Gastrocnemius medialis (tissue), 4 donors: Measurements from ENCODE around the gene COQ3. TPM values are rescaled to one million over a fixed set of nuclear protein-coding genes. Genes with fewer than 3 reads are reported as not detected.
A peak's percentile ranks its signal among the peaks of the same experiment; 100 is the strongest.

Experiments used
- ATAC-seq, 2 donors: fragments of 150-250 bp; one replicate each; pipeline ENCODE4 v1.9.1; 2016
- DNase-seq, 2 donors: peaks; one replicate each; pipeline ENCODE4 v3.0.0-alpha.2; 2019
- H3K27ac ChIP-seq, 4 donors: fragments of 200-600 bp; sonication (generic); 1 replicate in 1 of 4; 2 replicates in 3 of 4; pipeline ENCODE4 v1.5.1; 2016 to 2018; ENCODE audit warnings: mild to moderate bottlenecking in 2 of 4, moderate library complexity in 1 of 4
- H3K27me3 ChIP-seq, 3 donors: fragments of 200-600 bp; sonication (generic) in 2 of 3; 1 replicate in 1 of 3; 2 replicates in 2 of 3; pipeline versions ENCODE4 v1.5.1 to v1.6.0; 2016 to 2019; ENCODE audit warnings: mild to moderate bottlenecking in 1 of 3, moderate library complexity in 1 of 3
- H3K36me3 ChIP-seq, 2 donors: fragments of 200-600 bp; sonication (generic) in 1 of 2; one replicate each; pipeline ENCODE4 v1.5.1; 2017 to 2018
- H3K4me1 ChIP-seq, 2 donors: fragments of 200-600 bp; sonication (generic) in 1 of 2; one replicate each; pipeline ENCODE4 v1.5.1; 2016 to 2017; ENCODE audit warnings: mild to moderate bottlenecking in 2 of 2
- H3K4me3 ChIP-seq, 4 donors: fragments of 200-600 bp; sonication (generic) in 3 of 4; 1 replicate in 1 of 4; 2 replicates in 3 of 4; pipeline ENCODE4 v1.5.1; 2016 to 2019; ENCODE audit warnings: mild to moderate bottlenecking in 2 of 4
- H3K9me3 ChIP-seq, 3 donors: fragments of 200-600 bp; sonication (generic) in 2 of 3; 1 replicate in 1 of 3; 2 replicates in 2 of 3; pipeline ENCODE4 v1.5.1; 2016 to 2019
- POLR2A ChIP-seq, 2 donors: fragments of 450-650 bp; IDR thresholded peaks; one replicate each; pipeline ENCODE4 v1.6.1; 2017; ENCODE audit warnings: antibody characterized with exemption in 2 of 2, mild to moderate bottlenecking in 2 of 2, moderate library complexity in 2 of 2
- in situ Hi-C, 4 donors: fragments of 200-750 bp; cut with MboI; loops; one replicate each; pipeline versions ENCODE4 v1.15.0 to v1.8.0; 2017; ENCODE audit warnings: low sequenced_read_pairs in 4 of 4
- intact Hi-C: fragments of 100-400 bp; cut with DNase I; formaldehyde crosslinking; loops from one replicate; pipeline ENCODE4 v1.15.1; 2023; ENCODE audit warnings: low total_unique reads
- total RNA-seq, 4 donors: library from RNA; depleted of rRNA; stranded (reverse); fragments of >200 nt; gene quantifications; one replicate each; pipeline versions ENCODE4 v1.1.0 to v1.2.3, GENCODE V29; 2016
- TF ChIP-seq, protein P1 (sequence below), 5 experiments: fragments of 450-650 bp in 3 of 5; fragments of 200-600 bp in 2 of 5; sonication (generic) in 2 of 5; IDR thresholded peaks in 4 of 5; conservative IDR thresholded peaks in 1 of 5; 1 replicate in 4 of 5; 2 replicates in 1 of 5; pipeline ENCODE4 v1.5.1; 2016 to 2019; ENCODE audit warnings: antibody characterized with exemption in 5 of 5, mild to moderate bottlenecking in 3 of 5, moderate library complexity in 3 of 5

Gene COQ3
- total RNA-seq, 4 donors from 2014 or later = 4.2 to 11.4 (median 7.3) TPM

DNA sequence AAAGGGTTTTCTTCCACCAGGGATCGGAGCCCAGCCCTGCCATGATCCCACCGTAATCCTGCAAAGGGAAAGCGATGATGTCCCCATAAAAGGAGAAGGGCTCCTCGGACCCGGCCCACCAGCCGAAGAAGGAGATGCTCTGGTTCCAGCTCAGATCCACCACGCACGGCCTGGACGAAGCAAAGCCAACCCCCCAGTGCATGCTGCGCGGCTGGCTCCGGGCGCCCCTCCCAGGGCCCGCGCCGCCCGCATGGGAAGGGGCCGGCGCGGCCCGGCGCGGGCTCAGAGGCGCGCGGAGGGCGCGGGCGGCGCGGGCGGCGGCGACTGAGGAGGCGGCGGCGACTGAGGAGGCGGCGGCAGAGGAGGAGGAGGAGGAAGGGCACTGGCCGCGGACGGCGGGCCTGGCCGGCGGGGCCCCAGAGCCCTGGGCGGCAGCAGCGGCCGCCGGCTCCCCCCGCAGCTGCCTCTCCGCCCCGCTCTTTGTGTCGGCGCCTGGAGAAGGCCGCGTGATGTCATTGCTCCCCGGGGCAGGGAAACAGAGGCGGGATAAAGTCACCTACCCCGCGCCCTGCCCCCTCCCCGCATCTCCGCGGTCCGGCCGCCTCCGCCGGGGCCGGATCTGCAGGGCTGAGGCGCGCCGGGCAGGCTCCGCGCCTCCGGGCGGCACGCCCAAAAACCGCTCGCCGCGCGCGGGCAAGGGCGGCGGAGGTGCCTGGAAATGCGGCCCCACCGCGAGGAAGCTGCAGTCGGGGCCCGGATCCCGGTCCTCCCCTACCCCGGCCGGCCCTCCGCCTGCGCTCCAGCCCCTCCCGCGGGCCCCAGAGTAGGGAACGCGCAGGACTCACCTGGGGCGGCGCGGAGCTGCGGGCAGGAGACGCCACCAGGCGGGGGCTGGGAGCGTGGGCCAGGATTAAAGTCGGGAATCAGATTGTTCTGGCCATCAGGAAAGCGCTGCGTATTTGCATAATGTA is 44.5 kb downstream of the COQ3 start, which contains the start of gene FAXC:
Gene FAXC (minus strand): TSS at position 504 of the 971 bp plus-strand sequence. CDS start 302 bp downstream, at position 202.
- Histone ChIP-seq H3K27me3 (peaks cover 27 to 30% (median 30%) of the 10 kb centered on the region in 3 donors), H3K36me3 (no peaks in the 10 kb centered on the region), H3K9me3 (no peaks in the 10 kb centered on the region), H3K4me1 (peaks cover 0 to 5% of the 10 kb centered on the region in 2 donors), H3K4me3 (peak within 1 kb of the TSS; percentile 45 to 65 (median 59)), H3K27ac (no peak within 1 kb of the TSS)
- ATAC-seq (peak; percentile 26 to 36), DNase-seq (no peak)
- in situ Hi-C loops = no loop called here
- TF ChIP-seq POLR2A (IDR thresholded peaks at IDR 0.05) = no peak
- TF ChIP-seq, protein P1, sequence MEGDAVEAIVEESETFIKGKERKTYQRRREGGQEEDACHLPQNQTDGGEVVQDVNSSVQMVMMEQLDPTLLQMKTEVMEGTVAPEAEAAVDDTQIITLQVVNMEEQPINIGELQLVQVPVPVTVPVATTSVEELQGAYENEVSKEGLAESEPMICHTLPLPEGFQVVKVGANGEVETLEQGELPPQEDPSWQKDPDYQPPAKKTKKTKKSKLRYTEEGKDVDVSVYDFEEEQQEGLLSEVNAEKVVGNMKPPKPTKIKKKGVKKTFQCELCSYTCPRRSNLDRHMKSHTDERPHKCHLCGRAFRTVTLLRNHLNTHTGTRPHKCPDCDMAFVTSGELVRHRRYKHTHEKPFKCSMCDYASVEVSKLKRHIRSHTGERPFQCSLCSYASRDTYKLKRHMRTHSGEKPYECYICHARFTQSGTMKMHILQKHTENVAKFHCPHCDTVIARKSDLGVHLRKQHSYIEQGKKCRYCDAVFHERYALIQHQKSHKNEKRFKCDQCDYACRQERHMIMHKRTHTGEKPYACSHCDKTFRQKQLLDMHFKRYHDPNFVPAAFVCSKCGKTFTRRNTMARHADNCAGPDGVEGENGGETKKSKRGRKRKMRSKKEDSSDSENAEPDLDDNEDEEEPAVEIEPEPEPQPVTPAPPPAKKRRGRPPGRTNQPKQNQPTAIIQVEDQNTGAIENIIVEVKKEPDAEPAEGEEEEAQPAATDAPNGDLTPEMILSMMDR (IDR thresholded peaks at IDR 0.05 in 4 of 5, conservative IDR thresholded peaks at IDR 0.05 in 1 of 5) = no peak
- intact Hi-C loops = no loop called here

DNA sequence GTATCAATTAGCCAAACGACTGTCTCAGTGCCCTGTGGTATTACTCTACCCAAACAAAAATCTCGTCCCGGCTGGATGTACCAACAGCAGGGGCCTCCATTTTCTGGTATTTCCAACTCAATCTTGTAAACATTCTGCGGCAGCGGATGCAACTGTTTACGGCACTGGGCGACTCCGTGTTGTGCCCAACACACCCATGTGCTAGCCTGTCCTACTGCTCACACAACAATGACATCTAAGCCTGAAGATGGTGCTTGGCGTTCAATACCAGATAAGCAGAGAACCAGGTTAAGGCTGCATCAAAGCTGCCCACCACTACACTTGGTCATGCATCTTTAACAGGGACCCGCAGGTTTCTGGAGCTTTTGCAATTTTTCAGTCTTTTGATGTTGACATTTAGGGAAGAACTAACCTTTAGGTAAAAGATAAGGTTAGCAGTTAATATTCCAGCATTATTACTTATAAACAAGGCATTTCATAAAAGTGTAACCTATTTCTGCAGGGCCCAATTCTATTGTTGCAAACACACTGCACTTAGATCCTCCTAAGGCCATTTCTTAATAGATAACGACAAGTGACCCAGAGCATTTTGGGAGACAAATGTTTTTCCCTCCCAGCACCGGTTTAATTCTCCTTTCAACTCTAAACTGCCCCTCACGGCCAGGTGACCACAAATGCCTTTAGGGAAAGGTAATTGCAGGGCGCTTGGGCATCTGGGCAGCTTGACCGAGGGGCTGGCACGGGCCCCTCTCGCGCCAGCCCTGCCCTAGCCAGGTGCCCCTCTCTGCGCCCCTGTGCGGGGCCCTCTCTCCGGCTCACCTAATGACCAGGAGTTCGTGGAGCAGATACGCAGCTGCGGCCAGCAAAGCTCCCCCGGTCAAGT is 45.5 kb downstream of the COQ3 start:
- peaks cover 24 to 30% (median 29%) of the 10 kb centered on the region in 3 donors for H3K27me3 ChIP-seq
- H3K27ac ChIP-seq = no peak overlapping the region

DNA sequence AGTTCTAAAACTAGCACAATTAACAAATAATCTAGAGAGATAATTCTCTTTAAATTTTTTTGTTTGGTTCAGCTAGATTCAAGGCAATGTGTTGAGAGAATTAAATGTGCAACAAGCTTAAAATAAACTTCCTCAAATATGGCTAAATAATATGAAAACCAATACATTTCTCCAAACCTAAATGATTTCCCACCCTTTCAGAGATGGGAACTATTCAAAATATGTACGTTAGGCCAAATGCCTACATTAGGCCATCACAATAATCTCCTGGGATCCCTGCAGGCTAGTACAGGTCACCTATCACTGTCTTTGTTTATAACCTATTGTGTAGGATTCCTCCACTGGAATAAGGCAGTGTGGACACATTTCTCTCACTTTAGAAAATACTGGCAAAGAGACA is 46.2 kb downstream of the COQ3 start:
- ATAC-seq (no peak), DNase-seq (no peak)
- no peaks in the 10 kb centered on the region for H3K9me3 ChIP-seq
- H3K4me1 ChIP-seq = peaks cover 0 to 5% of the 10 kb centered on the region in 2 donors
- peaks cover 16 to 30% (median 29%) of the 10 kb centered on the region in 3 donors for H3K27me3 ChIP-seq
- intact Hi-C loops = no loop called here
- no peak overlapping the region for H3K27ac ChIP-seq
- TF ChIP-seq POLR2A (IDR thresholded peaks at IDR 0.05) = no peak
- TF ChIP-seq, protein P1 (IDR thresholded peaks at IDR 0.05 in 4 of 5, conservative IDR thresholded peaks at IDR 0.05 in 1 of 5) = no peak
- H3K36me3 ChIP-seq = no peaks in the 10 kb centered on the region
- no peak overlapping the region for H3K4me3 ChIP-seq
- in situ Hi-C loops = no loop called here

More for the DNA sequence above, 45.5 kb downstream of the COQ3 start:
- no peak for ATAC-seq
- Histone ChIP-seq H3K4me3 (peak overlapping the region; percentile 32 to 55 (median 42)), H3K36me3 (no peaks in the 10 kb centered on the region), H3K4me1 (peaks cover 0 to 5% of the 10 kb centered on the region in 2 donors), H3K9me3 (no peaks in the 10 kb centered on the region)
- TF ChIP-seq, protein P1 (IDR thresholded peaks at IDR 0.05 in 4 of 5, conservative IDR thresholded peaks at IDR 0.05 in 1 of 5) = no peak
- TF ChIP-seq POLR2A (IDR thresholded peaks at IDR 0.05) = no peak
- no peak for DNase-seq
- in situ Hi-C loops (no loop called here), intact Hi-C loops (no loop called here)

DNA sequence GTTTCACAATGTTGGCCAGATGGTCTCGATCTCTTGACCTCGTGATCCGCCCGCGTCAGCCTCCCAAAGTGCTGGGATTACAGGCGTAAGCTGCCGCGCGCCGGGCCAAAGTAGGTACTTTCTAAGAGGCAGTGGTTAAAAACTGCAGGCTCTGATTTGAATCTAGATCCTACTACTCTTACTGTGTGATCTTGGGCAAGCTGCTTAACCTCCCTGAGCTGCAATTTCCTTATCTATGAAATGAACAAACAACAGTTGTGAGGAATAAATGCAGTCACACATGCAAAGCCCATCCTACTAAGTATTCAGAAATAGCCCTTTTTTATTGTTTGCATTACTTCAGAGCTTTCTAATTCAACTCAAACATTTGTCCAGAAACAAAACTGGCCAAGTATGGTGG is 47.4 kb downstream of the COQ3 start:
- no peaks in the 10 kb centered on the region for H3K9me3 ChIP-seq
- H3K4me1 ChIP-seq = peaks cover 0 to 5% of the 10 kb centered on the region in 2 donors
- DNase-seq = no peak
- in situ Hi-C loops = no loop called here
- H3K27me3 ChIP-seq = peaks cover 10 to 30% (median 27%) of the 10 kb centered on the region in 3 donors
- no peak overlapping the region for H3K4me3 ChIP-seq
- H3K36me3 ChIP-seq = no peaks in the 10 kb centered on the region
- TF ChIP-seq, protein P1 (IDR thresholded peaks at IDR 0.05 in 4 of 5, conservative IDR thresholded peaks at IDR 0.05 in 1 of 5) = no peak
- TF ChIP-seq POLR2A (IDR thresholded peaks at IDR 0.05) = no peak
- no peak overlapping the region for H3K27ac ChIP-seq
- intact Hi-C loops = no loop called here
- no peak for ATAC-seq
